HCT116 (cell line): ENCODE data around the gene TGFBRAP1. TPM values are rescaled to one million over a fixed set of nuclear protein-coding genes. Genes with fewer than 3 reads are reported as not detected.

Source experiments
- ATAC-seq: fragments of 200-7000 bp; cut with Tn5 transposase; 2 replicates; pipeline ENCODE4 v1.9.1; 2020; ENCODE audit warnings: mild to moderate bottlenecking, moderate library complexity
- BruUV-seq: library from RNA; stranded (reverse); fragments of 400-500 nt; replicated peaks from 2 replicates; lab custom pipeline; 2021; lab: Mats Ljungman, UMichigan
- CTCF ChIA-PET: fragments of 300-600 bp; sonication (Branson Sonifier 250); formaldehyde crosslinking; loops from one replicate; lab custom pipeline; 2021; ENCODE audit warnings: antibody characterized with exemption; lab: Charles Lee
- POLR2A ChIA-PET: fragments of 300-600, 350-600 bp; sonication (Branson Sonifier 250); formaldehyde crosslinking; loops from one replicate; lab custom pipeline; 2021; ENCODE audit warnings: antibody characterized with exemption; lab: Charles Lee
- RAD21 ChIA-PET, 2 experiments: fragments of 300-600 bp; sonication (Branson Sonifier 250); formaldehyde crosslinking; loops; one replicate each; lab custom pipeline; 2023; ENCODE audit warnings: low total read pairs in 2 of 2; ENCODE audit not compliant: uncharacterized antibody in 2 of 2, unreplicated experiment in 2 of 2, low non-redundant PET in 1 of 2; lab: Charles Lee
- DNase-seq: peaks from one replicate; pipeline ENCODE4 v3.0.0-alpha.2; 2010; ENCODE audit warnings: low read depth, low spot score
- H2AFZ ChIP-seq: fragments of 200-600 bp; shearing (Covaris generic), sonication (generic); 2 replicates; pipeline ENCODE4 v1.6.1; 2017; ENCODE audit warnings: low read depth, mixed run types, mixed read lengths, antibody characterized with exemption, low read length; ENCODE audit not compliant: poor library complexity, severe bottlenecking
- H3K27ac ChIP-seq: 2 replicates; pipeline ENCODE4 v1.5.1; 2012; ENCODE audit warnings: low read depth, low read length
- H3K27me3 ChIP-seq: fragments of 200-600 bp; sonication (generic); 2 replicates; pipeline ENCODE4 v1.6.1; 2016; ENCODE audit warnings: mixed run types, low read length, mixed read lengths; ENCODE audit not compliant: insufficient read depth
- H3K36me3 ChIP-seq, 2 experiments: fragments of 200-500 bp in 1 of 2; fragments of 200-600 bp in 1 of 2; sonication (Bioruptor generic) in 1 of 2; sonication (generic) in 1 of 2; 2 replicates each; pipeline versions ENCODE4 v1.5.1 to v1.6.1; 2014 to 2016; ENCODE audit warnings: low read length in 2 of 2, inconsistent platforms in 1 of 2, mixed read lengths in 1 of 2, mixed run types in 1 of 2; ENCODE audit not compliant: insufficient read depth in 2 of 2, control insufficient read depth in 1 of 2
- H3K4me1 ChIP-seq, 2 experiments: fragments of 200-600 bp in 1 of 2; sonication (generic) in 1 of 2; 2 replicates each; pipeline versions ENCODE4 v1.5.1 to v1.6.1; 2012 to 2017; ENCODE audit warnings: low read length in 2 of 2, inconsistent platforms in 1 of 2, mild to moderate bottlenecking in 1 of 2, mixed read lengths in 1 of 2, mixed run types in 1 of 2, moderate library complexity in 1 of 2; ENCODE audit not compliant: insufficient read depth in 2 of 2, control insufficient read depth in 1 of 2
- H3K4me2 ChIP-seq: fragments of 200-600 bp; sonication (generic); 2 replicates; pipeline ENCODE4 v1.6.1; 2017; ENCODE audit warnings: mixed run types, low read length, mixed read lengths
- H3K4me3 ChIP-seq, 2 experiments: fragments of 200-600 bp in 1 of 2; sonication (generic) in 1 of 2; replicated peaks in 1 of 2; 2 replicates each; pipeline ENCODE4 v1.5.1; 2011 to 2016; ENCODE audit warnings: low read length in 2 of 2, control low read depth in 1 of 2, low read depth in 1 of 2, mild to moderate bottlenecking in 1 of 2, mixed read lengths in 1 of 2, mixed run types in 1 of 2
- H3K79me2 ChIP-seq: fragments of 200-600 bp; sonication (generic); 2 replicates; pipeline ENCODE4 v1.6.1; 2017; ENCODE audit warnings: mild to moderate bottlenecking, mixed run types, low read length, moderate library complexity, mixed read lengths; ENCODE audit not compliant: insufficient read depth
- H3K9ac ChIP-seq: fragments of 200-600 bp; sonication (generic); 2 replicates; pipeline ENCODE4 v1.6.1; 2016; ENCODE audit warnings: low read length, mixed read lengths
- H3K9me2 ChIP-seq: fragments of 200-600 bp; sonication (generic), shearing (Covaris generic); 2 replicates; pipeline ENCODE4 v1.6.1; 2017; ENCODE audit warnings: mixed run types, mild to moderate bottlenecking, moderate library complexity; ENCODE audit not compliant: insufficient read depth
- H3K9me3 ChIP-seq, 2 experiments: fragments of 200-500 bp in 1 of 2; fragments of 200-600 bp in 1 of 2; sonication (Bioruptor generic) in 1 of 2; sonication (generic) in 1 of 2; 2 replicates each; pipeline ENCODE4 v1.6.1; 2014 to 2017; ENCODE audit warnings: low read length in 2 of 2, mixed read lengths in 2 of 2, inconsistent platforms in 1 of 2, low read depth in 1 of 2, mild to moderate bottlenecking in 1 of 2, mixed run types in 1 of 2, moderate library complexity in 1 of 2; ENCODE audit not compliant: control insufficient read depth in 1 of 2, insufficient read depth in 1 of 2
- H4K20me1 ChIP-seq: fragments of 200-600 bp; sonication (generic), shearing (Covaris generic); 2 replicates; pipeline ENCODE4 v1.6.1; 2017; ENCODE audit warnings: mixed run types, mild to moderate bottlenecking, moderate library complexity; ENCODE audit not compliant: insufficient read depth
- CEBPB ChIP-seq: IDR thresholded peaks from 2 replicates; pipeline ENCODE4 v1.6.1; 2012; ENCODE audit warnings: low read depth
- ELF1 ChIP-seq: IDR thresholded peaks from 2 replicates; pipeline ENCODE4 v1.6.1; 2012; ENCODE audit warnings: low read depth, borderline replicate concordance
- EZH2 ChIP-seq: fragments of 200-600 bp; sonication (generic); IDR thresholded peaks from 2 replicates; pipeline ENCODE4 v1.6.1; 2017; ENCODE audit warnings: antibody characterized with exemption, mixed run types
- FOSL1 ChIP-seq: IDR thresholded peaks from 2 replicates; pipeline ENCODE4 v1.6.1; 2012; ENCODE audit warnings: low read depth
- JUND ChIP-seq: IDR thresholded peaks from 2 replicates; pipeline ENCODE4 v1.6.1; 2012
- MAX ChIP-seq: IDR thresholded peaks from 2 replicates; pipeline ENCODE4 v1.6.1; 2012
- POLR2A ChIP-seq: IDR thresholded peaks from 2 replicates; pipeline ENCODE4 v1.7.0; 2011; ENCODE audit warnings: borderline replicate concordance; ENCODE audit not compliant: insufficient read depth, insufficient read length; ENCODE audit errors: extremely low read depth
- POLR2AphosphoS5 ChIP-seq: IDR thresholded peaks from 2 replicates; pipeline ENCODE4 v1.6.1; 2011; ENCODE audit warnings: mild to moderate bottlenecking, low read depth, low read length, moderate library complexity
- SIN3A ChIP-seq: IDR thresholded peaks from 2 replicates; pipeline ENCODE4 v1.6.1; 2012; ENCODE audit warnings: low read depth
- TCF7L2 ChIP-seq: IDR thresholded peaks from 2 replicates; pipeline ENCODE4 v1.7.0; 2011; ENCODE audit warnings: borderline replicate concordance, inconsistent platforms; ENCODE audit not compliant: insufficient read depth, insufficient read length; ENCODE audit errors: extremely low read depth
- ZFX ChIP-seq: fragments of 450-650 bp; IDR thresholded peaks from 2 replicates; pipeline ENCODE4 v1.6.1; 2017
- ZNF274 ChIP-seq: fragments of 200-500 bp; sonication (Bioruptor generic); IDR thresholded peaks from 2 replicates; pipeline ENCODE4 v1.6.1; 2014; ENCODE audit warnings: mild to moderate bottlenecking, low read depth, low read length, inconsistent platforms
- intact Hi-C: fragments of 100-400 bp; cut with micrococcal nuclease; formaldehyde crosslinking; loops from 2 replicates; pipeline ENCODE4 v1.10.0; 2022
- total RNA-seq: library from RNA; stranded (reverse); gene quantifications from one replicate; pipeline ENCODE4 v1.2.1, GENCODE V29; 2021; ENCODE audit not compliant: unreplicated experiment
- TF ChIP-seq, protein P1 (sequence below): IDR thresholded peaks from 2 replicates; pipeline ENCODE4 v1.6.1; 2012
- TF ChIP-seq, protein P2 (sequence below): IDR thresholded peaks from 2 replicates; pipeline ENCODE4 v1.6.1; 2011; ENCODE audit warnings: mild to moderate bottlenecking, low read length, moderate library complexity; ENCODE audit not compliant: insufficient replicate concordance; ENCODE audit errors: extremely low read depth

TGFBRAP1 gene
- total RNA-seq, 1 experiment from 2014 or later: 18.3 TPM

DNA sequence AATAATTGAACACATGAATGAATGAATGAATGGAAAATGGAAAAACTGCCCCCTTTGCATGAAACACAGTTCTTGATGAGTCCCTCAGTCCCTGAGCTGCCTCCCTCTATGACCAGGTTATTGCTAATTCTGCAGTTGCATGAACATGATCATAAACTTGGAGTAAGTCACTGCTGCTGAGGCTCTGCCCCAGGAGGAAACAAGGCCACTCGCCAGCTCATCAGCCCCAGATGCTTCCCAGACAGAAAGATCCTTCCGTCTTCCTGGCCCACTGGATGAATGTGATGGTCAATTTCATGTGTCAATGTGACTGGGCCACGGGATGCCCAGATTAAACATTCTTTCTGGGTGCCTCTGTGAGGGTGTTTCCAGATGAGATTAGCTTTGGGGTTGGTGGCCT is 71.6 kb downstream of the TGFBRAP1 start:
- CTCF ChIA-PET: no interaction called here
- H3K4me1 ChIP-seq: 0 out of 4 replicates have a peak, but pooled peaks cover 0 to 3% of the 10 kb centered on the region in 2 experiments
- no peak overlapping the region for H3K27ac ChIP-seq
- intact Hi-C loops: no loop called here
- H3K9me3 ChIP-seq: no peaks in the 10 kb centered on the region
- H3K4me2 ChIP-seq: no peak overlapping the region
- POLR2A ChIA-PET: no interaction called here
- DNase-seq: no peak
- no peak for TF ChIP-seq ZNF274
- no peak for TF ChIP-seq SIN3A
- TF ChIP-seq, protein P1, sequence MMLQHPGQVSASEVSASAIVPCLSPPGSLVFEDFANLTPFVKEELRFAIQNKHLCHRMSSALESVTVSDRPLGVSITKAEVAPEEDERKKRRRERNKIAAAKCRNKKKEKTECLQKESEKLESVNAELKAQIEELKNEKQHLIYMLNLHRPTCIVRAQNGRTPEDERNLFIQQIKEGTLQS: no peak
- TF ChIP-seq POLR2A: no peak
- no peak for TF ChIP-seq CEBPB
- no peak for TF ChIP-seq MAX
- no peak for TF ChIP-seq TCF7L2
- no peak for TF ChIP-seq FOSL1
- no TSS peak for BruUV-seq
- no peaks in the 10 kb centered on the region for H3K27me3 ChIP-seq
- no peaks in the 10 kb centered on the region for H3K36me3 ChIP-seq
- no peak for ATAC-seq
- no peak overlapping the region for H3K9ac ChIP-seq
- RAD21 ChIA-PET: no interaction called here
- no peaks in the 10 kb centered on the region for H3K9me2 ChIP-seq
- no peak overlapping the region for H3K4me3 ChIP-seq
- H4K20me1 ChIP-seq: no peaks in the 10 kb centered on the region
- H2AFZ ChIP-seq: no peak overlapping the region
- no peaks in the 10 kb centered on the region for H3K79me2 ChIP-seq

DNA sequence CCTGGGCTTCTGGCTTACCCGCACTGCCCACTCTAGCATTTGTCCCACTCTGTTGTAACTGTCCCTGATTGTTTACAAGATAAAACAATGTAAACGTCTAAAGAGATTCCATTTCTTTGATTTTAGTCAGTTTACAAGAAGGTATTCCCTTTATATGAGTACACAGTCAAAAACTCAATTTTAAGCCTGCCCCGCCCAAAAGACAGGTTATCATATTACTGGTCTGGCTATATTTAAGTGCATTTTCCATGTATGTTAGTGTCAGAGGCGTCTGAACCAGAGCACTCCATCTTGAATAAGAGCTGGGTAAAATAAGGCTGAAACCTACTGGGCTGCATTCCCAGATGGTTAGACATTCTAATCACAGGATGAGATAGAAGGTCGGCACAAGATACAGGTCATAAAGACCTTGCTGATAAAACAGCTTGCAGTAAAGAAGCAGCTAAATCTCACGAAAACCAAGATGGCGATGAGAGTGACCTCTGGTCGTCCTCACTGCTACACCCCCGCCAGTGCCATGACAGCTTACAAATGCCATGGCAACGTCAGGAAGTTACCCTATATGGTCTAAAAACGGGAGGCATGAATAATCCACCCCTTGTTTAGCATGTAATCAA is 73.0 kb downstream of the TGFBRAP1 start:
- ChIA-PET POLR2A (interaction anchor here (0.6 kb wide), 1 partner anchor 18 kb away, joined by 4 read pairs; no protein-coding TSS in a partner anchor), RAD21 (no interaction called here), CTCF (interaction anchor here (0.6 to 1.0 kb wide), 2 partner anchors 16 to 21 kb away, joined by 3 read pairs; no protein-coding TSS in a partner anchor)
- DNase-seq (no peak), ATAC-seq (no peak)
- H3K9me3 ChIP-seq: no peaks in the 10 kb centered on the region
- H3K27me3 ChIP-seq: no peaks in the 10 kb centered on the region
- no peaks in the 10 kb centered on the region for H4K20me1 ChIP-seq
- H3K9ac ChIP-seq: no peak overlapping the region
- H3K27ac ChIP-seq: no peak overlapping the region
- no peaks in the 10 kb centered on the region for H3K36me3 ChIP-seq
- H3K4me3 ChIP-seq: no peak overlapping the region
- BruUV-seq: no TSS peak
- intact Hi-C loops: no loop called here
- H3K9me2 ChIP-seq: no peaks in the 10 kb centered on the region
- H3K4me1 ChIP-seq: 0 out of 4 replicates have a peak, but pooled peaks cover 0 to 3% of the 10 kb centered on the region in 2 experiments
- no peaks in the 10 kb centered on the region for H3K79me2 ChIP-seq
- TF ChIP-seq EZH2 (no peak), TCF7L2 (no peak), ZNF274 (no peak), POLR2AphosphoS5 (no peak), CEBPB (no peak), JUND (no peak), POLR2A (no peak), MAX (no peak), ZFX (no peak), ELF1 (no peak)
- TF ChIP-seq, protein P1: no peak
- TF ChIP-seq, protein P2, sequence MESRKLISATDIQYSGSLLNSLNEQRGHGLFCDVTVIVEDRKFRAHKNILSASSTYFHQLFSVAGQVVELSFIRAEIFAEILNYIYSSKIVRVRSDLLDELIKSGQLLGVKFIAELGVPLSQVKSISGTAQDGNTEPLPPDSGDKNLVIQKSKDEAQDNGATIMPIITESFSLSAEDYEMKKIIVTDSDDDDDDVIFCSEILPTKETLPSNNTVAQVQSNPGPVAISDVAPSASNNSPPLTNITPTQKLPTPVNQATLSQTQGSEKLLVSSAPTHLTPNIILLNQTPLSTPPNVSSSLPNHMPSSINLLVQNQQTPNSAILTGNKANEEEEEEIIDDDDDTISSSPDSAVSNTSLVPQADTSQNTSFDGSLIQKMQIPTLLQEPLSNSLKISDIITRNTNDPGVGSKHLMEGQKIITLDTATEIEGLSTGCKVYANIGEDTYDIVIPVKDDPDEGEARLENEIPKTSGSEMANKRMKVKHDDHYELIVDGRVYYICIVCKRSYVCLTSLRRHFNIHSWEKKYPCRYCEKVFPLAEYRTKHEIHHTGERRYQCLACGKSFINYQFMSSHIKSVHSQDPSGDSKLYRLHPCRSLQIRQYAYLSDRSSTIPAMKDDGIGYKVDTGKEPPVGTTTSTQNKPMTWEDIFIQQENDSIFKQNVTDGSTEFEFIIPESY: no peak
- TF ChIP-seq, all 23 proteins: peak for 0
- no peak overlapping the region for H3K4me2 ChIP-seq
- H2AFZ ChIP-seq: no peak overlapping the region
